IPS-18c (cell line): ENCODE measurements around the gene PDE3B.
"Not testable (repeated sequence)": the region's sequence is repeated elsewhere in the genome, so short reads cannot be mapped to it uniquely, and the experiment has no call there.

Source experiments
- H3K4me3 ChIP-seq: 2 replicates; pipeline ENCODE4 v1.7.0; 2013; ENCODE audit warnings: low read depth, mild to moderate bottlenecking, low read length, moderate library complexity; ENCODE audit not compliant: insufficient read depth
- H3K9me3 ChIP-seq: one replicate; pipeline ENCODE4 v1.6.1; 2013; ENCODE audit warnings: mild to moderate bottlenecking, low read length, moderate library complexity; ENCODE audit not compliant: control insufficient read depth, insufficient read depth

PDE3B gene

GRCh38 chr11:14812757-14813156 lies 169.2 kb downstream of the PDE3B start:
- H3K4me3 ChIP-seq: no peak overlapping the region; the same call in 1 of the 2 replicates

GRCh38 chr11:14813516-14813915 lies 169.9 kb downstream of the PDE3B start:
- Histone ChIP-seq H3K9me3 (no peaks in the 10 kb centered on the region), H3K4me3 (no peak overlapping the region)

More at GRCh38 chr11:14812757-14813156, 169.2 kb downstream of the PDE3B start:
- no peaks in the 10 kb centered on the region for H3K9me3 ChIP-seq

- Histone ChIP-seq H3K9me3 (no peaks in the 10 kb centered on the region), H3K4me3 (no peak overlapping the region)
Observed at GRCh38 chr11:14818779-14819178, 175.2 kb downstream of the PDE3B start.

GRCh38 chr11:14819596-14819995 lies 176.0 kb downstream of the PDE3B start:
- H3K4me3 ChIP-seq: no peak overlapping the region
- H3K9me3 ChIP-seq: no peaks in the 10 kb centered on the region

GRCh38 chr11:14821031-14821430 lies 177.4 kb downstream of the PDE3B start:
- no peaks in the 10 kb centered on the region for H3K9me3 ChIP-seq
- no peak overlapping the region for H3K4me3 ChIP-seq

GRCh38 chr11:14826600-14826999 lies 183.0 kb downstream of the PDE3B start:
- Histone ChIP-seq H3K9me3 (no peaks in the 10 kb centered on the region), H3K4me3 (no peak overlapping the region)

GRCh38 chr11:14835496-14836492 lies 192.2 kb downstream of the PDE3B start:
- H3K4me3 ChIP-seq: no peak overlapping the region
- H3K9me3 ChIP-seq: no peaks in the 10 kb centered on the region

GRCh38 chr11:14842002-14842401 lies 198.4 kb downstream of the PDE3B start:
- no peaks in the 10 kb centered on the region for H3K9me3 ChIP-seq
- H3K4me3 ChIP-seq: no peak overlapping the region

GRCh38 chr11:14852571-14853177 lies 209.1 kb downstream of the PDE3B start:
- H3K4me3 ChIP-seq: no peak overlapping the region
- no peaks in the 10 kb centered on the region for H3K9me3 ChIP-seq

GRCh38 chr11:14854057-14854456 lies 210.5 kb downstream of the PDE3B start:
- no peak overlapping the region for H3K4me3 ChIP-seq

GRCh38 chr11:14855890-14856289 lies 212.3 kb downstream of the PDE3B start:
- no peaks in the 10 kb centered on the region for H3K9me3 ChIP-seq
- no peak overlapping the region for H3K4me3 ChIP-seq

More at GRCh38 chr11:14854057-14854456, 210.5 kb downstream of the PDE3B start:
- H3K9me3 ChIP-seq: no peaks in the 10 kb centered on the region

GRCh38 chr11:14857621-14858020 lies 214.0 kb downstream of the PDE3B start:
- Histone ChIP-seq H3K9me3 (no peaks in the 10 kb centered on the region), H3K4me3 (no peak overlapping the region)

- Histone ChIP-seq H3K4me3 (no peak overlapping the region), H3K9me3 (no peaks in the 10 kb centered on the region)
Observed at GRCh38 chr11:14858404-14858803, 214.8 kb downstream of the PDE3B start.

GRCh38 chr11:14860511-14860910 lies 216.9 kb downstream of the PDE3B start:
- Histone ChIP-seq H3K4me3 (no peak overlapping the region), H3K9me3 (no peaks in the 10 kb centered on the region)

GRCh38 chr11:14861680-14862079 lies 218.1 kb downstream of the PDE3B start:
- Histone ChIP-seq H3K4me3 (no peak overlapping the region), H3K9me3 (no peaks in the 10 kb centered on the region)

GRCh38 chr11:14863775-14864174 lies 220.2 kb downstream of the PDE3B start:
- not testable (repeated sequence) for H3K4me3 ChIP-seq, H3K9me3 ChIP-seq

- H3K9me3 ChIP-seq: no peaks in the 10 kb centered on the region
- H3K4me3 ChIP-seq: no peak overlapping the region
Observed at GRCh38 chr11:14872032-14872431, 228.4 kb downstream of the PDE3B start.

GRCh38 chr11:14873632-14874031 lies 230.0 kb downstream of the PDE3B start:
- no peaks in the 10 kb centered on the region for H3K9me3 ChIP-seq

More at GRCh38 chr11:14873632-14874031, 230.0 kb downstream of the PDE3B start:
- H3K4me3 ChIP-seq: no peak overlapping the region
